HepG2 (cell line): ENCODE measurements around the gene PRRT2. TPM values are rescaled to one million over a fixed set of nuclear protein-coding genes. Genes with fewer than 3 reads are reported as not detected.

ENCODE experiments used
- FOXO1 ChIP-seq: sonication (generic); formaldehyde crosslinking; IDR thresholded peaks from 2 replicates; pipeline ENCODE4 v1.4.0; 2020; ENCODE audit warnings: missing genetic modification reagents
- HMG20A ChIP-seq: IDR thresholded peaks from 2 replicates; pipeline ENCODE4 v1.6.1; 2016; ENCODE audit warnings: borderline replicate concordance
- HOXA9 ChIP-seq: sonication (generic); formaldehyde crosslinking; IDR thresholded peaks from 2 replicates; pipeline ENCODE4 v1.8.1; 2022; ENCODE audit warnings: missing genetic modification reagents, mild to moderate bottlenecking, moderate library complexity, borderline replicate concordance
- KDM2A ChIP-seq: sonication (generic); formaldehyde crosslinking; IDR thresholded peaks from 2 replicates; pipeline ENCODE4 v1.4.0; 2020; ENCODE audit warnings: low read depth, missing genetic modification reagents, borderline replicate concordance
- KLF11 ChIP-seq: IDR thresholded peaks from 2 replicates; pipeline ENCODE4 v1.6.1; 2016; ENCODE audit warnings: missing compliant biosample characterization
- KLF16 ChIP-seq, 2 experiments: sonication (generic) in 1 of 2; formaldehyde crosslinking in 1 of 2; IDR thresholded peaks; 2 replicates each; pipeline versions ENCODE4 v1.6.1 to v1.8.0; 2016 to 2023; ENCODE audit warnings: missing genetic modification reagents in 2 of 2, missing compliant biosample characterization in 1 of 2
- MEF2D ChIP-seq: sonication (generic); formaldehyde crosslinking; IDR thresholded peaks from 2 replicates; pipeline ENCODE4 v1.5.1; 2020; ENCODE audit warnings: mild to moderate bottlenecking, missing genetic modification reagents
- NFIC ChIP-seq: IDR thresholded peaks from 2 replicates; pipeline ENCODE4 v1.6.1; 2012; ENCODE audit warnings: mild to moderate bottlenecking, low read length, inconsistent platforms
- NKX3-1 ChIP-seq: sonication (generic); formaldehyde crosslinking; IDR thresholded peaks from 2 replicates; pipeline ENCODE4 v1.5.0; 2020; ENCODE audit warnings: missing genetic modification reagents
- NONO ChIP-seq, 2 experiments: fragments of 450-650 bp in 1 of 2; sonication (generic) in 1 of 2; formaldehyde crosslinking in 1 of 2; IDR thresholded peaks in 1 of 2; conservative IDR thresholded peaks in 1 of 2; 2 replicates each; pipeline versions ENCODE4 v1.6.1 to v1.8.0; 2017 to 2022; ENCODE audit warnings: mild to moderate bottlenecking in 1 of 2, missing genetic modification reagents in 1 of 2, moderate library complexity in 1 of 2
- PAX8 ChIP-seq: sonication (generic); formaldehyde crosslinking; IDR thresholded peaks from 2 replicates; pipeline ENCODE4 v1.8.0; 2022; ENCODE audit warnings: mild to moderate bottlenecking, missing genetic modification reagents, borderline replicate concordance
- POLR2AphosphoS2 ChIP-seq: IDR thresholded peaks from 2 replicates; pipeline ENCODE4 v1.6.1; 2011; ENCODE audit warnings: low read depth, low read length, improper control_type of control experiment
- PREB ChIP-seq: sonication (generic); formaldehyde crosslinking; IDR thresholded peaks from 2 replicates; pipeline ENCODE4 v1.4.0; 2020; ENCODE audit warnings: missing genetic modification reagents
- REPIN1 ChIP-seq: sonication (generic); formaldehyde crosslinking; IDR thresholded peaks from 2 replicates; pipeline ENCODE4 v1.8.0; 2022; ENCODE audit warnings: missing genetic modification reagents, low read depth, mild to moderate bottlenecking, borderline replicate concordance
- SMAD3 ChIP-seq: sonication (generic); formaldehyde crosslinking; IDR thresholded peaks from 2 replicates; pipeline ENCODE4 v1.4.0; 2020; ENCODE audit warnings: missing genetic modification reagents
- SRSF4 ChIP-seq: fragments of 200-400 bp; formaldehyde crosslinking; IDR thresholded peaks from one replicate; pipeline ENCODE4 v1.6.1; 2018; ENCODE audit warnings: mild to moderate bottlenecking, low read depth, low read length, moderate library complexity; ENCODE audit not compliant: poor library complexity, severe bottlenecking
- TERF1 ChIP-seq: sonication (generic); formaldehyde crosslinking; IDR thresholded peaks from 2 replicates; pipeline ENCODE4 v1.8.0; 2022; ENCODE audit warnings: mild to moderate bottlenecking, missing genetic modification reagents, moderate library complexity
- ZBTB44 ChIP-seq: sonication (generic); formaldehyde crosslinking; IDR thresholded peaks from 2 replicates; pipeline ENCODE4 v1.4.0; 2020; ENCODE audit warnings: missing genetic modification reagents
- ZFP1 ChIP-seq: IDR thresholded peaks from 2 replicates; pipeline ENCODE4 v1.6.1; 2016
- ZNF354B ChIP-seq: sonication (generic); formaldehyde crosslinking; IDR thresholded peaks from 2 replicates; pipeline ENCODE4 v1.8.0; 2022; ENCODE audit warnings: mild to moderate bottlenecking, missing genetic modification reagents
- ZNF513 ChIP-seq: sonication (generic); formaldehyde crosslinking; conservative IDR thresholded peaks from 2 replicates; pipeline ENCODE4 v1.5.0; 2020; ENCODE audit warnings: missing genetic modification reagents
- ZNF552 ChIP-seq: sonication (generic); formaldehyde crosslinking; IDR thresholded peaks from 2 replicates; pipeline ENCODE4 v1.9.0; 2022; ENCODE audit warnings: missing genetic modification reagents, mild to moderate bottlenecking, borderline replicate concordance
- ZNF569 ChIP-seq: sonication (generic); formaldehyde crosslinking; IDR thresholded peaks from 2 replicates; pipeline ENCODE4 v1.5.0; 2020; ENCODE audit warnings: mild to moderate bottlenecking, missing genetic modification reagents, moderate library complexity, borderline replicate concordance
- ZNF605 ChIP-seq: sonication (generic); formaldehyde crosslinking; IDR thresholded peaks from 2 replicates; pipeline ENCODE4 v1.8.0; 2022; ENCODE audit warnings: mild to moderate bottlenecking, missing genetic modification reagents
- ZNF672 ChIP-seq: sonication (generic); formaldehyde crosslinking; IDR thresholded peaks from 2 replicates; pipeline ENCODE4 v1.8.1; 2022; ENCODE audit warnings: missing genetic modification reagents
- polyA plus RNA-seq, 8 experiments: library from polyadenylated mRNA; depleted of rRNA in 3 of 8; stranded (reverse) in 7 of 8; unstranded in 1 of 8; fragments of >200 nt; fragmentation: Illumina TruSeq in 4 of 8; extraction: Trizol in 4 of 8; gene quantifications; 2 replicates each; pipeline versions ENCODE4 v1.2.1 to v1.2.3, GENCODE V29; 2011 to 2016; ENCODE audit warnings: low read depth in 4 of 8, missing spikeins in 1 of 8, mixed read lengths in 1 of 8; ENCODE audit not compliant: insufficient read depth in 1 of 8
- total RNA-seq, 5 experiments: library from RNA; depleted of rRNA; stranded (reverse); fragments of >200 nt; fragmentation: Illumina TruSeq; extraction: Trizol; gene quantifications; 2 replicates each; pipeline ENCODE4 v1.2.3, GENCODE V29; 2016; ENCODE audit warnings: low read depth in 1 of 5

PRRT2 gene
- total and polyA plus RNA-seq, 2 of the 13 experiments (the other 11 are each of a cell fraction or from before 2014, with no cell fraction given), result 0.51 to 1.1 TPM

- peak; percentile 64; the same call in 1 of the 2 replicates for TF ChIP-seq ZFP1 (CRISPR knock-in tag)
- no peak for TF ChIP-seq NFIC
- TF ChIP-seq PREB, result 0 out of 2 replicates have a peak, but pooled peaks have one; percentile 62
- peak; percentile 99 for TF ChIP-seq ZNF605 (CRISPR knock-in tag)
- no peak for TF ChIP-seq SRSF4
- peak; percentile 96 for TF ChIP-seq TERF1 (CRISPR knock-in tag)
- no peak for TF ChIP-seq NONO (IDR thresholded peaks at IDR 0.05)
- TF ChIP-seq NONO (CRISPR knock-in tag; conservative IDR thresholded peaks at IDR 0.05), result peak; percentile 99
- TF ChIP-seq PAX8 (CRISPR knock-in tag), result peak; percentile 96; the same call in 1 of the 2 replicates
- TF ChIP-seq KDM2A (CRISPR knock-in tag), result peak; percentile 99
- 0 out of 2 replicates have a peak, but pooled peaks have one; percentile 66 for TF ChIP-seq HMG20A
- TF ChIP-seq POLR2AphosphoS2, result no peak
- TF ChIP-seq ZNF552 (CRISPR knock-in tag), result peak; percentile 87
- TF ChIP-seq FOXO1 (CRISPR knock-in tag), result peak; percentile 67
- peak; percentile 97 for TF ChIP-seq ZNF672
- peak; percentile 77; the same call in 1 of the 2 replicates for TF ChIP-seq SMAD3 (CRISPR knock-in tag)
- peak; percentile 98 for TF ChIP-seq REPIN1
- peak; percentile 98 for TF ChIP-seq MEF2D (CRISPR knock-in tag)
- peak; percentile 99 for TF ChIP-seq HOXA9 (CRISPR knock-in tag)
- TF ChIP-seq ZNF354B (CRISPR knock-in tag), result peak; percentile 88; the same call in 1 of the 2 replicates
- TF ChIP-seq ZNF513, result no peak
- peak; percentile 94 for TF ChIP-seq KLF11
- peak; percentile 84 to 98; a peak in 3 of 4 replicates for TF ChIP-seq KLF16 (CRISPR knock-in tag; IDR thresholded peaks at IDR 0.05)
- peak; percentile 93; the same call in 1 of the 2 replicates for TF ChIP-seq ZBTB44
- TF ChIP-seq NKX3-1 (CRISPR knock-in tag), result peak; percentile 97
- TF ChIP-seq ZNF569 (CRISPR knock-in tag), result no peak
Observed at GRCh38 chr16:29807426-29808218, 4.4 kb upstream of the PRRT2 start (continued).
